ENCODE data around the gene LIN28A.
"Not testable (repeated sequence)": the region's sequence is repeated elsewhere in the genome, so short reads cannot be mapped to it uniquely, and the experiment has no call there.

The LIN28A gene

GRCh38 chr1:26410706-26411623, at the start of gene LIN28A:
LIN28A (plus strand) TSS chr1:26410817; CDS start chr1:26410892, 75 bp downstream.
- DNase-seq = no peak

GRCh38 chr1:26361605-26362122, 49.0 kb upstream of the LIN28A start:
- DNase-seq = no peak

- DNase-seq = no peak
These were observed 48.3 kb upstream of the LIN28A start for GRCh38 chr1:26362331-26362730.

GRCh38 chr1:26363549-26364448, 46.8 kb upstream of the LIN28A start:
- DNase-seq = peak; percentile 94

- DNase-seq = no peak
These were observed 45.7 kb upstream of the LIN28A start for GRCh38 chr1:26364956-26365355.

- DNase-seq = no peak
These were observed 43.2 kb upstream of the LIN28A start for GRCh38 chr1:26367441-26367840.

- DNase-seq = no peak
These were observed 42.6 kb upstream of the LIN28A start for GRCh38 chr1:26368006-26368405.

- no peak for DNase-seq
These were observed 42.1 kb upstream of the LIN28A start for GRCh38 chr1:26368486-26368885.

- DNase-seq = no peak
These were observed 39.8 kb upstream of the LIN28A start for GRCh38 chr1:26370591-26371382.

GRCh38 chr1:26372039-26372438, 38.6 kb upstream of the LIN28A start:
- DNase-seq = no peak

GRCh38 chr1:26372611-26373010, 38.0 kb upstream of the LIN28A start, which contains the start of gene ZNF683:
ZNF683 (minus strand) TSS chr1:26372750; CDS start chr1:26368571, 4,179 bp downstream.
- DNase-seq = not testable (repeated sequence)

- peak; percentile 77 for DNase-seq
These were observed 37.3 kb upstream of the LIN28A start for GRCh38 chr1:26373281-26373680.

- DNase-seq = no peak
These were observed 36.8 kb upstream of the LIN28A start for GRCh38 chr1:26373789-26374188.

- DNase-seq = not testable (repeated sequence)
These were observed 36.3 kb upstream of the LIN28A start for GRCh38 chr1:26374361-26374760.

GRCh38 chr1:26375081-26375480, 35.5 kb upstream of the LIN28A start:
- DNase-seq = no peak

- DNase-seq = no peak
These were observed 34.6 kb upstream of the LIN28A start for GRCh38 chr1:26376050-26376449.

GRCh38 chr1:26378088-26378878, 32.3 kb upstream of the LIN28A start:
- peak; percentile 89 for DNase-seq

GRCh38 chr1:26378879-26379251, 31.8 kb upstream of the LIN28A start:
- no peak for DNase-seq

- DNase-seq = no peak
These were observed 26.5 kb upstream of the LIN28A start for GRCh38 chr1:26384076-26384475.

- DNase-seq = not testable (repeated sequence)
These were observed 25.6 kb upstream of the LIN28A start for GRCh38 chr1:26385063-26385462.

GRCh38 chr1:26387447-26387846, 23.2 kb upstream of the LIN28A start:
- no peak for DNase-seq
